Transverse colon (tissue), 4 donors: Measurements from ENCODE around the gene NFAM1. TPM values are rescaled to one million over a fixed set of nuclear protein-coding genes. Genes with fewer than 3 reads are reported as not detected.

Experiments
- DNase-seq: peaks from one replicate; pipeline ENCODE4 v3.0.0-alpha.2; 2019
- H3K27ac ChIP-seq, 4 donors: fragments of 200-600 bp; sonication (generic); 2 replicates each; pipeline ENCODE4 v1.5.1; 2016 to 2018; ENCODE audit warnings: inconsistent platforms in 4 of 4
- H3K27me3 ChIP-seq: fragments of 200-600 bp; sonication (generic); 2 replicates; pipeline ENCODE4 v1.5.1; 2017; ENCODE audit warnings: inconsistent platforms
- H3K36me3 ChIP-seq, 4 donors: fragments of 200-600 bp; sonication (generic); 2 replicates each; pipeline ENCODE4 v1.5.1; 2017 to 2019; ENCODE audit warnings: inconsistent platforms in 4 of 4
- H3K4me1 ChIP-seq, 4 donors: fragments of 200-600 bp; sonication (generic); 2 replicates each; pipeline ENCODE4 v1.5.1; 2017 to 2020; ENCODE audit warnings: inconsistent platforms in 4 of 4
- H3K4me3 ChIP-seq, 4 donors: fragments of 200-600 bp; sonication (generic); 1 replicate in 1 of 4; 2 replicates in 3 of 4; pipeline versions ENCODE4 v1.5.1 to v1.6.1; 2017 to 2019; ENCODE audit warnings: inconsistent platforms in 4 of 4
- H3K9me3 ChIP-seq, 2 donors: fragments of 200-600 bp; sonication (generic); 2 replicates each; pipeline ENCODE4 v1.5.1; 2017 to 2019; ENCODE audit warnings: inconsistent platforms in 2 of 2
- EP300 ChIP-seq: sonication (generic); formaldehyde crosslinking; IDR thresholded peaks from one replicate; pipeline ENCODE4 v1.6.1; 2017; ENCODE audit warnings: antibody characterized with exemption, low read depth
- POLR2A ChIP-seq: fragments of 450-650 bp; IDR thresholded peaks from one replicate; pipeline ENCODE4 v1.6.1; 2016; ENCODE audit warnings: antibody characterized with exemption, mild to moderate bottlenecking, moderate library complexity
- POLR2AphosphoS5 ChIP-seq, 3 donors: sonication (generic); formaldehyde crosslinking; IDR thresholded peaks; one replicate each; pipeline ENCODE4 v1.6.1; 2016; ENCODE audit warnings: antibody characterized with exemption in 3 of 3
- WGBS, 2 donors: methylation state at CpG; one replicate each; pipeline ENCODE4 v1.1.5; 2018; ENCODE audit warnings: low coverage in 1 of 2; 5-methylcytosine and 5-hydroxymethylcytosine counted together
- in situ Hi-C, 4 donors: fragments of 200-750 bp; cut with MboI; loops; one replicate each; pipeline versions ENCODE4 v1.15.0 to v1.15.1; 2017; ENCODE audit warnings: low sequenced_read_pairs in 3 of 4, low pct_ligation_motif_present in 1 of 4, low pct_unique_long_range_greater_than_20kb in 1 of 4
- intact Hi-C: fragments of 100-400 bp; cut with DNase I; formaldehyde crosslinking; loops from one replicate; pipeline ENCODE4 v1.15.1; 2023; ENCODE audit warnings: low total_unique reads
- total RNA-seq, 4 donors: library from RNA; depleted of rRNA; stranded (reverse); fragments of >200 nt; gene quantifications; one replicate each; pipeline ENCODE4 v1.1.0, GENCODE V29; 2016
- TF ChIP-seq, protein P1 (sequence below), 5 experiments: fragments of 200-600 bp in 3 of 5; fragments of 450-650 bp in 2 of 5; sonication (generic) in 3 of 5; IDR thresholded peaks; 1 replicate in 2 of 5; 2 replicates in 3 of 5; pipeline ENCODE4 v1.5.1; 2016 to 2017; ENCODE audit warnings: antibody characterized with exemption in 5 of 5, inconsistent platforms in 3 of 5, mild to moderate bottlenecking in 2 of 5, moderate library complexity in 1 of 5

The NFAM1 gene
- total RNA-seq, 4 donors from 2014 or later: 1.1 to 1.4 TPM; not detected in 2

DNA sequence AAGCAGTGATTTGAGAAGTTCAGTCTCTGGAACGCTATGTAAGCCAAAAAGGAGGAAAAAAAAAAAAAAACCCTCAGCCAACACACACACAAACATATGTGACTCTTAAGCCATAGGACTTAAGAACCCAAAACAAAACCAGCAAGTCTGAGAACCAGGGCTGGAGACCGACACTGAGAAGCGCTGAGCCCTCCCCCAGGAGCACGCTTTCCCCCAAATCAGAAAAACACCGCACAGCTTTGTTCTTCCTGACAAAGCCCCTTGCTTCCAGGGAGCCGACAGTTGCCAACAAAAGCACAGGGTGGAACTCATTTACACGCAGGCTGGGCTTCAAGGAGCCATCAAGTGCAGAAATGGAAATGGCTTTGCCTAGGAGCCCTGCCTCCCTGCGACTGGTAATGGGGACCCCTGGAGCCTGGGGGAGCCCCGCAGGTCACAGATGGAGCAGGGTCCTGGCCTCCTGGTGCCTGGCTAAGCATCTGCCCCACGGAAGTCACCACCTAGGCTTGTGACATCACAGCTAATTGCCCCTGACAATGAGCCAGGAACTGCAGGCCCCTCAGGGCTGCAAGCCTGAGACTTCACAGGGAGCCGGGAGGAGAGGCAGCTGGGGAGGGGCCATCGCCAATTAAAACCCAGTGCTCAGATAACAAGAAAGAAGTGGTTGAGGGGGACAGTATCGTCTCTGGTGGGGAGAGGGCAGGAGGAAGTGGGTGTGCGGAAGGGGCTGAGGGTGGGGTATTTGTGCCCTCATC is 66.9 kb downstream of the NFAM1 start:
- in situ Hi-C loops: no loop called here
- no peak for DNase-seq
- Histone ChIP-seq H3K36me3 (no peaks in the 10 kb centered on the region), H3K4me3 (no peak overlapping the region), H3K27ac (peak overlapping the region; percentile 39 to 79 (median 60)), H3K4me1 (peaks cover 7 to 46% (median 27%) of the 10 kb centered on the region in 4 donors), H3K27me3 (peaks cover 17% of the 10 kb centered on the region), H3K9me3 (no peaks in the 10 kb centered on the region)
- 49 to 78% methylated on average over 8 to 14 of the region's 14 CpGs for WGBS, 2 donors
- no peak for TF ChIP-seq POLR2A
- TF ChIP-seq EP300: no peak
- TF ChIP-seq, protein P1, sequence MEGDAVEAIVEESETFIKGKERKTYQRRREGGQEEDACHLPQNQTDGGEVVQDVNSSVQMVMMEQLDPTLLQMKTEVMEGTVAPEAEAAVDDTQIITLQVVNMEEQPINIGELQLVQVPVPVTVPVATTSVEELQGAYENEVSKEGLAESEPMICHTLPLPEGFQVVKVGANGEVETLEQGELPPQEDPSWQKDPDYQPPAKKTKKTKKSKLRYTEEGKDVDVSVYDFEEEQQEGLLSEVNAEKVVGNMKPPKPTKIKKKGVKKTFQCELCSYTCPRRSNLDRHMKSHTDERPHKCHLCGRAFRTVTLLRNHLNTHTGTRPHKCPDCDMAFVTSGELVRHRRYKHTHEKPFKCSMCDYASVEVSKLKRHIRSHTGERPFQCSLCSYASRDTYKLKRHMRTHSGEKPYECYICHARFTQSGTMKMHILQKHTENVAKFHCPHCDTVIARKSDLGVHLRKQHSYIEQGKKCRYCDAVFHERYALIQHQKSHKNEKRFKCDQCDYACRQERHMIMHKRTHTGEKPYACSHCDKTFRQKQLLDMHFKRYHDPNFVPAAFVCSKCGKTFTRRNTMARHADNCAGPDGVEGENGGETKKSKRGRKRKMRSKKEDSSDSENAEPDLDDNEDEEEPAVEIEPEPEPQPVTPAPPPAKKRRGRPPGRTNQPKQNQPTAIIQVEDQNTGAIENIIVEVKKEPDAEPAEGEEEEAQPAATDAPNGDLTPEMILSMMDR (IDR thresholded peaks at IDR 0.05): no peak
- intact Hi-C loops: no loop called here

DNA sequence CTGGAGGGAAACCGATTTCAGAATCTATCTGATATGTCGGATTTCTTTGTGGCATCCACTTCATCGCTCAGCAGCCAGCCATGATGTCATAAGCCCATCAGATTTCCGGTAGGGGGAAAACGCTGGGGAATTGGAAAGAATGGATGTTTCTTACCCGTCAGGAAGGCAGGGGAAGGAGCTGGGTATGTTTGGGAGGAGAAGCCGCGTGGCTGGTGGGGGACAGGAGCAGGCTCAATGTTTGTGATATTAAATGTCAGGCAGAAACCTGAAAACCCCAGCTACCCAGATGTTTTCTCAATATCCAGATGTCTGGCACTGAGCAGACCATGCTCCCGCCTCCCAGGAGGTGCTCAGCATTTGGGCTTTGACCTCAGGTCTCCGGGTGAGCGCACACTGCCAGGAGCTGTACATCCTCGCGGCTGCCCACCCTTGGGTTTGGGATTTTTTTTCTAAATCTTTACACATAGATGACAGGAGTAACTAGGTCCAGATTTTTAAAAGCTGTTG is 67.5 kb downstream of the NFAM1 start:
- Histone ChIP-seq H3K36me3 (no peaks in the 10 kb centered on the region), H3K27me3 (peaks cover 17% of the 10 kb centered on the region), H3K4me3 (no peak overlapping the region), H3K4me1 (peaks cover 7 to 44% (median 25%) of the 10 kb centered on the region in 4 donors), H3K9me3 (no peaks in the 10 kb centered on the region), H3K27ac (peak overlapping the region; percentile 39 to 79 (median 60))
- TF ChIP-seq POLR2A: no peak
- no peak for TF ChIP-seq EP300
- TF ChIP-seq, protein P1 (IDR thresholded peaks at IDR 0.05): no peak
- TF ChIP-seq POLR2AphosphoS5 (IDR thresholded peaks at IDR 0.05): no peak
- WGBS, 2 donors: 55 to 73% methylated on average over 8 to 13 of the region's 13 CpGs
- intact Hi-C loops (no loop called here), in situ Hi-C loops (no loop called here)
- DNase-seq: no peak

DNA sequence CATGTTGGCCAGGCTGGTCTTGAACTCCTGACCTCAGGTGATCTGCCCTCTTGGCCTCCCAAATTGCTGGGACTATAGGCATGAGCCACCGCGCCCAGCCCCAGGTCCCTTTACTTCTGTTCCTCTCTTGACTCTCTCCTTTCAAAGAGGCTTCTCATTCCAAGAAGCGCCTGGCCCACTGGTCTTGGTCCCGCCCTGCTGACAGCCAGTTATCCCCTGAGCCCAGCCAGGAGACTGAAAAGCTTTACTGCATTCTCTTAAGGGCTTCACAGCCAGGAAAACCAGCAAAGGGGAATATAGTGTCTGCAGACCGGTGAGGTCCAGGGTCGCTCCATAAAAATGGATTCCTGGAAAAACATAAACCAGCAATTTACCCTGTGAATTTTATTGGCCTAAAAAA is 68.3 kb downstream of the NFAM1 start:
- WGBS, 2 donors: 55 to 79% methylated on average over 3 to 6 of the region's 6 CpGs
- no peak for DNase-seq
- H3K9me3 ChIP-seq: no peaks in the 10 kb centered on the region
- intact Hi-C loops (no loop called here), in situ Hi-C loops (no loop called here)
- no peak overlapping the region for H3K4me3 ChIP-seq
- peaks cover 17% of the 10 kb centered on the region for H3K27me3 ChIP-seq
- no peak for TF ChIP-seq EP300
- H3K4me1 ChIP-seq: peaks cover 7 to 40% (median 21%) of the 10 kb centered on the region in 4 donors
- H3K27ac ChIP-seq: no peak overlapping the region
- no peaks in the 10 kb centered on the region for H3K36me3 ChIP-seq

DNA sequence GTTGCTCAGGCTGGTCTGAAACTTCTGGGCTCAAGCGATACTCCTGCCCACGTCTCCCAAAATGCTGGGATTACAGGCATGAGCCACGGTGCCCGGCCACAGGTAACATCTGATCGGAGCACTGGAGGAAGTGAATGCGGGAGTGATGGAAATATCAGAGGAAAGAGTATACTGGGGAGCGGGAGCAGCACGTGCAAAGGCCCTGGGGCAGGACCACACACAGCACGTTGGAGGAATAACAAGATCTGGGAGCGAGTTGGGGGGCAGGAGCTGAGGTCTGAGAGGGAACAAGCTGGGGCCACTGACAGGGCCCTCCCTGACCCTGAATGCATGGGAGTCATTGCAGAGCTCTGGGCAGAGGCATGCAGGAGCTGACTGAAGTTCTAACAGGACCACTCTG is 70.7 kb downstream of the NFAM1 start:
- Histone ChIP-seq H3K9me3 (no peaks in the 10 kb centered on the region), H3K27me3 (no peaks in the 10 kb centered on the region), H3K27ac (no peak overlapping the region), H3K36me3 (no peaks in the 10 kb centered on the region), H3K4me1 (peaks cover 0 to 21% (median 8%) of the 10 kb centered on the region in 4 donors), H3K4me3 (no peak overlapping the region)
- TF ChIP-seq POLR2AphosphoS5 (IDR thresholded peaks at IDR 0.05) (no peak), POLR2A (no peak), EP300 (no peak)
- TF ChIP-seq, protein P1 (IDR thresholded peaks at IDR 0.05): no peak
- no peak for DNase-seq
- in situ Hi-C loops: no loop called here
- WGBS, 2 donors: 85 to 95% methylated on average over 4 to 10 of the region's 10 CpGs
- intact Hi-C loops: no loop called here
